ENCODE measurements around the gene IFNLR1.

DNA sequence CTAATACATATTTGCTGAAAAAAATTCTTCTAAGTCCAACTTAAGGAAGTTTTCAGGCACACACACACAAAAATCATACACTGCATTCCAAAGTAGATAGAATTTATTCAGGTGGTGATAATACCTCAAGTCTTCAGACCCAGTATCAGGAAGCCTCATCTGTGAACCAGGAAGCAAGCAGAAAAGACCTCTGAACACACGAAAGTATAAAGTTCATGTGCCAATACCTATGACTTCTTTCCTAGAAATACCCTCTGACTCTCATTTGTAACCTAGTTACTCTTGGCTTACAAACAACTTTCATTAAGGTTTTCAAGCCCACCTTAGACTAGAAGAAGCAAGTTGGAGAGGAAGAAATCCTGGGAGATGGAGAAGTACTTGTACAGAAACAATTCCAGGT is 35.7 kb upstream of the IFNLR1 start:
- TF ChIP-seq, protein P1, sequence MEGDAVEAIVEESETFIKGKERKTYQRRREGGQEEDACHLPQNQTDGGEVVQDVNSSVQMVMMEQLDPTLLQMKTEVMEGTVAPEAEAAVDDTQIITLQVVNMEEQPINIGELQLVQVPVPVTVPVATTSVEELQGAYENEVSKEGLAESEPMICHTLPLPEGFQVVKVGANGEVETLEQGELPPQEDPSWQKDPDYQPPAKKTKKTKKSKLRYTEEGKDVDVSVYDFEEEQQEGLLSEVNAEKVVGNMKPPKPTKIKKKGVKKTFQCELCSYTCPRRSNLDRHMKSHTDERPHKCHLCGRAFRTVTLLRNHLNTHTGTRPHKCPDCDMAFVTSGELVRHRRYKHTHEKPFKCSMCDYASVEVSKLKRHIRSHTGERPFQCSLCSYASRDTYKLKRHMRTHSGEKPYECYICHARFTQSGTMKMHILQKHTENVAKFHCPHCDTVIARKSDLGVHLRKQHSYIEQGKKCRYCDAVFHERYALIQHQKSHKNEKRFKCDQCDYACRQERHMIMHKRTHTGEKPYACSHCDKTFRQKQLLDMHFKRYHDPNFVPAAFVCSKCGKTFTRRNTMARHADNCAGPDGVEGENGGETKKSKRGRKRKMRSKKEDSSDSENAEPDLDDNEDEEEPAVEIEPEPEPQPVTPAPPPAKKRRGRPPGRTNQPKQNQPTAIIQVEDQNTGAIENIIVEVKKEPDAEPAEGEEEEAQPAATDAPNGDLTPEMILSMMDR (conservative IDR thresholded peaks at IDR 0.05; ENCODE audit: low read length) = no peak
- no peak for TF ChIP-seq EZH2phosphoT487 (IDR thresholded peaks at IDR 0.05; ENCODE audit: borderline replicate concordance, low read depth, low read length)

Data from OCI-LY7 (cell line).